SKM-1 (cell line): ENCODE data around the gene PAFAH2.

ENCODE experiments used
- DNase-seq: peaks from one replicate; lab custom pipeline; 2025; ENCODE audit not compliant: unreplicated experiment; lab: John Stamatoyannopoulos, UW

Gene PAFAH2

DNA sequence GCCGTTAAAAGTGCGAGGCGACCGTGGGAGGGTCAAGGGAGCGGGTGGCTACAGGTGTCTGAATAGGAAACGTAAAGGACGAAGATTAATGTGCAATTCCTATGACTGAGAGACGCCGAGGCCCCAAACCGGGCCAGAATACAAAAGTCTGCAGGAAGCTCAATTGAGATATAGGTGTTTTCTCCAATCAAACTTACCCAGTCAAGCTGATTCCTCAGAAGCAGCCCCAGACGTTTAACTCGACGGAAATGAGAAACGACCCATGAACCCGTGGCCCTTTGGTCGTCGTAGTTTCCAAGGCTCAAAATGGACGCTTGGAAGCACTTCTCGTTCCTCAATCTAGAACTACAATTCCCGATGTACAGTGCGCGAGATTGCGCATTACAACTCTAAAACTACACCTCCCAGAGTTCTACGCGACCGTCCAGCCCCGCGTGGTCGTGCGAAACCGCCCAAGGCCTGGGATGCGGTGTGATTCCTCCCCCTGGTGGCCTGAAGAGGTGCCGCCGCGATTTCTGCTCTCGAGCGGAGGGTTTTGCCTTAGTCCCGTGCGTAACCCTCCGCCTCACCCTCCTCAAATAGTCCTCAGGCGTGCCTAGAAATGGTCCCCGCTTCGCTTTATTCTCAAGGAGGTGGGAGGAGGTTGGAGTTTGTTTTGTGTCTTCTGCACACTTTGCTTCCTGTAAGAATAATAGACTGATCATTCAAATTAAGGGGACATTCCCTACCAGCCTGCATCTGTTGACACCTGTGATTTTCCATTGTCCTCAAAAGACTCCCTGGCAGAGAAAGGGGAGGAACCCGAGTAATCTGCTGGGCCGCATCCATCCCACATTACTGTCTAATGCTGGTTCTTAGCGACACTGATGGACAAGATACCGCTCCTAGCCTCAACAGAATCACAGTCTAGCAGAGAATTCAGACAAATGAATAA lies at the start of gene PAFAH2:
Gene PAFAH2, minus strand, starts transcription at position 236 of the 934 bp plus-strand sequence. CDS start 7,247 bp downstream, outside the sequence.
- peak; percentile 98 for DNase-seq

DNA sequence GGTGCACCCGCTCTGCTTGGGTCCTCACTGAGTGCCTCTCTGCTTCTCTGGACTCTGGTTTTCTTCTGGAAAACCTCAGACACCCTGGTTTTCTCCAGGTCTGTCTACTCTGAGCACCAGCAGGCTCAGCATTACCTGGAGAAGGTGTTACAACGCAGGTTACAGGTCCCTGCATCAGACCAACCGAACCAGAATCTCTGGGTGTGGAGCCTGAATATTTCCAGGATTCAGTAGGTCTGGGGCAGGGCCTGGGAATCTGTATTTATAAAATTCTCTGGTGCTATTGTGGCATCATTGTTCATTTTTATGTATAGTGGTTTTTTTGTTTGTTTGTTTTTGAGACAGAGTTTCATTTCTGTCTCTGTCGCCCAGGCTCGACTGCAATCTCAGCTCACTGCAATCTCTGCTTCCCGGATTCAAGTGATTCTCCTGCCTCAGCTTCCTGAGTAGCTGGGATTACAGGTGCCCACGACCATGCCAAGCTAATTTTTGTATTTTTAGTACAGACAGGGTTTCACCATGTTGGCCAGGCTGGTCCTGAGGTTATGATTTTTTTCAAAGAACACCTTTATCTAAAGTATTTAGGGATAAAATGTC lies 49.5 kb upstream of the PAFAH2 start:
- DNase-seq, result no peak

DNA sequence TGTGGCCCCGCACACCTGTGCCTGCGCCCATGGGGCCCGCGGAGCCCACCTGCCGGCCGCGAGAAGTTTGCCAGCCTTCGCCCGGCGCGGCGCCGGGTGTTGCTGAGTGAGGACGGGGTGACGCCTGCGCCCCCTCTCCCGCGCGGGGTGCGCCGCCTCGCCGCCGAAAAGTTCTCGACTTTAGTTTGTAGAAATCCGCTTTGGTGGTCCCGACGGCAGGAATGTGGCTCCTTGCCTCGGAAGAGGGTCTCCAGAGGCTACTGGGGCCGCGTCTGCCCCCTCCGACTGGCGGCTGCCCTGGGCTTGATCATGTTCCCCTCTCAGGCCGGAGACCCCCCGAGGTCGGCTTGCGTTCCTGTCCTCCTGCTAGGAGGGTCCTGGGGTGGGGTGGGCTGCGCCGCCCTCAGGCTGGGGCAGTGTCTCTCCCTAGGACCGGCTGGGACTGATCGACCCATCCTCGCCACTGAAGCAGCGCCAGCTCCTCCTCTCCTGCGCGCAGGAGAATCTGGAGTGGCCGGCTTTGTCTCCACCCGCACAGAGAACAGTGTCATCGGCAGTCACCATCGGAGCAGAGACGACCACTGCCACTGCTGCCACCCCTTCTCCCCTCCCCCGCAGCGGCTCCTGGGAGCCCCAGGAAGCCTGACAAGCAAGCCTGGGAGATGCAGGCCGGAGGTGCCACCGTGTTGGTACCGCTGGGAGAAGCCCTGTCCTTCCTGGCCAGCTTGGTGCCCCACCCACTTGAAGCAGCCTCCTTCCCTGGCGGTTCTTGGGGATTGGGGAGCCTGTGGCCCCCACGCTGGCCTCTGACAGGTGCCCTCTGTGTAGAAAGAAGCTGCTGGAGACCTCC lies 48.6 kb upstream of the PAFAH2 start:
- DNase-seq, result no peak

GRCh38 chr1:26045722-26046245 lies 47.9 kb upstream of the PAFAH2 start, which contains the start of gene SLC30A2:
Gene SLC30A2, minus strand, starts transcription at chr1:26046118. Its CDS starts 222 bp downstream, at chr1:26045896.
- no peak for DNase-seq

GRCh38 chr1:26044971-26045721 lies 47.3 kb upstream of the PAFAH2 start:
- DNase-seq, result no peak

- DNase-seq, result no peak
Observed at GRCh38 chr1:26044414-26044813, 46.6 kb upstream of the PAFAH2 start.

DNA sequence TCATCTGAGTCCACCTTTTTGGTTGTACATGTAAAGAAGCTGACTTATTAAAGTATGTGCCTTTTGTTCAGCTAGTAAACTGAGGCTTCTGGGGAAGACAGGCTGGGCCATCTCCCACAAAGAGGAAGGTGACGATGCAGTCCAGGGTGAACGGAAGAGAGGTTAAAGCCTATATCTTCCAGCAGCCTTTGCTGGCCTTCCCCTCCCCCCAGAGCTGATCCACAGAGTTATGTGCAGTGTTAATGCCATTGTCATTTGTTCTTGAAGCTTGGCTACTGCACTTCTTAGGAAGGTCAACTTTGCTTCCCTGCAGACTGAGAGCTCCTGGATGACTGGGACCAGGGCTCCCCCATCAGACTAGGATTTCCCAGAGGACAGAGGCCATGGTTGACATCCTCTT lies 45.9 kb upstream of the PAFAH2 start:
- DNase-seq, result no peak

GRCh38 chr1:26041978-26042377 lies 44.1 kb upstream of the PAFAH2 start:
- DNase-seq, result no peak

GRCh38 chr1:26041401-26041800 lies 43.5 kb upstream of the PAFAH2 start:
- no peak for DNase-seq

GRCh38 chr1:26038904-26039303 lies 41.0 kb upstream of the PAFAH2 start:
- no peak for DNase-seq

DNA sequence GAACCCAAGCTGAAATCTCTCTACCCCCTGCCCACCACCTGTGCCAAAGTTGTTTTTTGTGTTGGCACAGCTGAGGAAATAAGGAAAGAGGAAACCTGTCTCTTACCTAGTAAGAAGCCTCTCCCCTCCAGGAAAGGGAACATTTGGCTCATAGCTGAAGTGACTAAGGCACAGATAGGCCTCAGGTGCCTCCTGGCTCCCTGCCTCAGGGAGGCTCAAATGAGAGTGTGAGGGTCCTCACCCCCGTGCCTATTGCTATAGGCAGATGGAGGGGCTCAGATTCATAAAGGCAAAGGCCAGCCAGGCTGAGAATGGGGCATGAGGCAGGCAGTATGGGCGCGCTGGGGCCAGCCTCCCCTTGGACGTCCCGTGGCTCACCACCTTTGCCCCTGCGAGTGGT lies 40.6 kb upstream of the PAFAH2 start:
- DNase-seq, result no peak

GRCh38 chr1:26037904-26038303 lies 40.0 kb upstream of the PAFAH2 start:
- DNase-seq, result no peak

GRCh38 chr1:26036756-26037281 lies 39.0 kb upstream of the PAFAH2 start:
- no peak for DNase-seq

GRCh38 chr1:26035959-26036755 lies 38.3 kb upstream of the PAFAH2 start:
- no peak for DNase-seq

DNA sequence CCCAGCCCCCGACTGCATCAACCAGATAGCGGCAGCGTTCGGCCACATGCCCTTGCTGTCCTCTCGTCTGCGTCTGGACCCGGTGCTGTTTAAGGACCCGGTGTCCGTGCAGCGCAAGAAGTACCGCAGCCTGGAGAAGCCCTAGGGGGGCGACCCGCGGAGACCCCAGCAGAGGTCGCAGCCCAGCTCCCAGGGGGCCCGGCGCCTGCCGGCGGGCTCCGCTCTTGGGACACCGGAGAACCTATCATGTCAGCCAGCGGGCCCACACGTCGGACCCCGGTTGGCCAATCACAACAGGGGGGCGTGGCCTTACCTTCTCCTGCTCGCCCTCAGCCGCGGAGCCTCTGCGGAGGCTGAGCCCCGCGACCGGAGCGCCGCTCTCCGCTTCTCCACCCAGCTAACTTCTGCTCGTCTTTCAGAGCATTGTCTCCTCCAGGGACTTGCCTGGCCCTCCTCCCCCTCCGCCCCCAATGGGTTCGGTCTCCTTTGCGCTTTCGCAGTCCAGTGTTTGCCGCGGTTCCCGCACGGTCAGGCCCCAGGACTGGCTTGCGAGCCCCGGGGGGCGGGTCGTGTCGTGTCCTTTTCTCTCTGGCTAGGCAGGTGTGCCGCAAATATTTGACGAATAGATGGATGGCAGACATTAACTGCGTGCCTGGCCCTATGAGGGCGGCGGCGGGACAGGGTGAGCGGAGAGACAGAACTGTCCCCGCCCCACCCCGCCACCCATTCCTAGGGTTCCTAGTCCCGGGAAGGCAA lies 37.5 kb upstream of the PAFAH2 start:
- DNase-seq, result peak; percentile 79

DNA sequence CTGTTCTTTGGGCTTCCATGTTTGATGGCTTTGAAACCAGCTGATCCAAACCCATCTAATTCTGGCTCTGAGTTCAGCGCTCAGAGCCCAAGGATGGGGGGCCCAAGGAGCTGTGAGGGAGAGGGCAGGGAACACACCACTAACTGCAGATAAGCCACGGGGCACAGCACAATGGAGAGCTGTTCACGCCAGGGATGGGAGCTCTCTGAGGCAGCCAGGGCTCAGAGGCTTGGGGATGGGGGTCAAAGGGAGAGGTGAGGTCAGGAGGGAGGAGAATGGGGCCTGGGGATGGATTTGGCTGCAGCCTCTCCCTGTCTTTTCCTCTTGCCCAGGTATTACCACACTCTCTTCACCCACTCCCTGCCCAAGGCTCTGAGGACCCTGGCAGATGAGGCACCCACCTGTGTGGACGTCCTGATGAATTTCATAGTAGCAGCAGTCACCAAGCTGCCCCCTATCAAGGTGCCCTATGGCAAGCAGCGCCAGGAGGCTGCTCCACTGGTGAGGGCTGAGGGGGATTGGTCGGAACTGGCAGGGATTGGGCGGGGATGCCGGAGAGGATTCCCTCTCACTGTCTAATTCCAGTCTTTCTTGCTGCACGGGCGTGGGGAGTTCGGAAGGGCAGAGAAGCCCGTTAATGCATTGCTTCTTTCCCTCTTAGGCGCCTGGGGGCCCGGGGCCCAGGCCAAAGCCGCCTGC lies 36.8 kb upstream of the PAFAH2 start:
- no peak for DNase-seq

DNA sequence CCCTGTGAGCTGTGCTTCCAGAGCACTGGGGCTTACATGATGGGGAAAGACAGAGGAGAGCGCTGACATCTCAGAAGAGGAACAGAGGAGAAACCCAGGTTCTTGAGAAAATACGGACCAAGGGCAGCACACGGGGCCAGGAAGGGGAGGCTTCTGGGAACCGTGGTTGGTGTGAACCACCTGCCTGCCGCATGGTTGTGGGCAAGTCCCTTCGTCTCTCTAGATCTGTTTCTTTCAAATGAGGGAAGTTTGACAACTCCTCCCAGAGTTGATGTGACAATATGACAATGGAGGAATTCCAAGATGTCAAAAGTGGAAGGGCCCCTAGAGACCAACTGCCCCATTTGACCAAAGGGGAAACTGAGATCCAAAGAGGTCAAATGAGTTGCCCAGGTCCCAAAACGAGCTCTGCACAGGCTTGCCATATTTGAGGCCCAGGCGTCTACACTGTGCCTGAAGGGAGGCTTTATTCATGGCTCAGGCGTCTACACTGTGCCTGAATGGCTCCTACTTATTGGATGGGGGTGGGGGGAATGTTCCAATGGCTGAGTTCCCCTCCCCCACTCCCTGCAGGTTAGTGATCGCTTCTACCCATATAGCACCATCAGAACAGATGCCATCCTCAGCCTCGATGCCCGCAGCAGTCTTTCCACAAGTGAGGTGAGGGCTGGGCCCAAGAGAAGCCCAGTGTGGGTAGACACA lies 34.9 kb upstream of the PAFAH2 start:
- DNase-seq, result no peak
